EL (cell line): Measurements from ENCODE around the gene SELENOI.
"Not testable (repeated sequence)": the region's sequence is repeated elsewhere in the genome, so short reads cannot be mapped to it uniquely, and the experiment has no call there.

ENCODE experiments used
- DNase-seq: peaks from one replicate; pipeline ENCODE4 v3.0.0-alpha.2; 2016

Gene SELENOI

DNA sequence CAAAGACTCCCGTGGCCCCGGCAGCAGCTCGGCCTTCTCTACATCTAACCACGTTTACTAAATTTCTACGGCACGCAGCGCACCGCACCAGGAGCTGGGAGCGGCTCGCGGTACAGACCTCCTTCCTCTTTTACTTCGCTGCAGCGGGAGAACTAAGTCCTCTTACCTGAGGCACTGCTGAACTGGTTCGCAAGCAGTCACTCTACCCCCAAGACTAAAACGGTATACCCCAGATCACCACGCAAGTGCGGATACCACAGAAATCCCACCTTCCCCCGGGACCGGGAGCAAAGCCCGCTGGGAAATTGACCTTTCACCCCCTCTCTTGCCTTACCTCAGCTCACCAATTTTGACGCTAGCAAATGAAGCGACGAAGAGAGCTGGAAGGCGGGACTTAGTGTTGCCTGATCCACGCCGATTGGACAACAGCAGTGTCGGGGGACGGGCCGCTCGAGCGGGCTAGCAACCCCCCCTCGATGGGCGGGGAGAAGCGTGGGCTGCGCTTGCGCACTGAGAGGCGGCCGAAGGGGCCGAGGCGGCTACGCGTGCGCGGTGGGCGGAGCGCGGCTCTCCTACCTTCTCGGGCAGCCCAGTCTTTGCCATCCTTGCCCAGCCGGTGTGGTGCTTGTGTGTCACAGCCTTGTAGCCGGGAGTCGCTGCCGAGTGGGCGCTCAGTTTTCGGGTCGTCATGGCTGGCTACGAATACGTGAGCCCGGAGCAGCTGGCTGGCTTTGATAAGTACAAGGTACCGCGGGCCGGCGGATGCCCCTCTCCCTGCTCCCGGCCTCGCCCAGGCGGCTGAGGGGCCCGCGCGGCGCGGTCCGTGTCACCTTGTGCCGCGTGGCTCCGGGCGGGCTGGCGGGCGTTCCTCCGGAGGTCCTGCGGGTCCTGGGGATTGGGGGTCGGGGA is at the start of gene SELENOI:
TSS of gene SELENOI (plus strand) at position 599 of the 909 bp plus-strand sequence. CDS start at position 689, 90 bp downstream.
- DNase-seq = peak; percentile 99

GRCh38 chr2:26297061-26297460 is 48.9 kb upstream of the SELENOI start:
- no peak for DNase-seq

- no peak for DNase-seq
Measured at GRCh38 chr2:26298286-26298637, 47.7 kb upstream of the SELENOI start.

GRCh38 chr2:26298638-26299393 is 47.1 kb upstream of the SELENOI start:
- peak; percentile 70 for DNase-seq

- peak; percentile 66 for DNase-seq
Measured at GRCh38 chr2:26299471-26300101, 46.4 kb upstream of the SELENOI start.

DNA sequence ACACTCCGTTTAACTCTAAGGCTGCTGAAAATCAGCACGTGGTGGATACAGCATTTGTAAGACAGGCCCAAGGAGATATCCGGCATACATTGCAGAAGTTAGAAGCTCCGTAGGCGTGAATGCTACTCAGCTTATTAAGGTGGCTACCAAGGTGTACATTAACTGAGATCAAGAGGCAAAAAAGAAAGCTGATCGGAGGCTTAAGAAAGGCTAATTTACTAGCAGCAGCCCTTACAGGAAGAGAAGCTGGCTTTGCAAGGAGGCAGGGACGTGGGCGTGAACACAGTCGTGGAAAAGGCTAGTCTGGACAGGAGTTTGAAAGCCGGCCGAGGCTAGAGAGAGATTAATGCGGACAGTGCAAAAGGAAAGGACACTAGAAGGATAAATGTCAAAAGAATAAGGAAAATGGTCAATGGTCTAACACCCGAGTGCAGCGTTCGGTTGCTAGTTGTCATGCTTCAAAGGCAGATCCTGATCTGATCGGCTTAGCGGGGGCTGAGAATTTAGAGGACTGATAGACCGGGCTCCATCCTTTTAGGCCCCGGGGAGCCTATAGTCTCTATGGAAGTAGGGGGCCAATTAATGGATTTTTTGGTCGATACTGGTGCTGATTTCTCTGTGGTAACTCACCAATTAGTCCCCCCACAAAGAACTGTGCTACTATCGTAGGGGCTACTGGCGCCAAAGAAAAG is 45.6 kb upstream of the SELENOI start:
- DNase-seq = peak; percentile 22

DNA sequence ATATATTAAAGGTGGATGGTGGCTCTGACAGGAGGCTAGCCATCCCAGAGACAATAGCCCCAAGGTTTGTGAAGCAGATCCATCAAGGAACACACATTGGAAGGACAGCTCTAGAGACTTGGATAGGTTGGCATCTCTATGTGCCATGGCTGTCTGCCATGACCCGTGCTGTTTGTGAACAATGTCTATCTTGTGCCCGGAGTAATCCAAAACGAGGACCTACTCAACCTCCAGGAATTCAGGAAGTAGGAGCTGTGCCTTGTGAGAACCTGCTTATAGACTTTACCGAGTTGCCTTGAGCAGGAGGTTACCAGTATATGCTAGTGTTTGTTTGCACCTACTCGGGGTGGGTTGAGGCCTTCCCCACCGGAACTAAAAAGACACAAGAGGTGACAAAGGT is 43.1 kb upstream of the SELENOI start:
- DNase-seq = peak; percentile 17

- DNase-seq = not testable (repeated sequence)
Measured at GRCh38 chr2:26305094-26305493, 40.8 kb upstream of the SELENOI start.

DNA sequence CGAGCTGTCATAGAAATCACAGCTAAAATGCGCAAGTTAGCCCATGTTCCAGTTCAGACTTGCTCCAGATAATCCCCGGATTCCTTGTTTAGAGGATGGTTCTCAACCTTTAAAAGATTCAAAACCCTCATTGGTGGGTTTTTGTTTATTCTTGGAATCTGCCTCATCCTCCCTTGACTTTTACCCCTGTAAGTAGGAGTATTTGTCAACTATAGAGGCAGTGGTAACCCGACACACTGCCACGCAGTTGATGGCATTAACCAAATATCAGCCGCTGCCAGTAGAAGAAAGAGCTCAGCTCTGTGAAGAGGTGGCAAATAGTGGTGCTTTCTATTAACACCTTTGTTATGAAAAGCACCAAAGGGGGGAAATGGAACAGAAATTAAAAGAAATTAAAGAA is 40.4 kb upstream of the SELENOI start:
- DNase-seq = no peak

GRCh38 chr2:26309921-26310320 is 36.0 kb upstream of the SELENOI start:
- DNase-seq = no peak

GRCh38 chr2:26312471-26312870 is 33.5 kb upstream of the SELENOI start:
- DNase-seq = no peak

DNA sequence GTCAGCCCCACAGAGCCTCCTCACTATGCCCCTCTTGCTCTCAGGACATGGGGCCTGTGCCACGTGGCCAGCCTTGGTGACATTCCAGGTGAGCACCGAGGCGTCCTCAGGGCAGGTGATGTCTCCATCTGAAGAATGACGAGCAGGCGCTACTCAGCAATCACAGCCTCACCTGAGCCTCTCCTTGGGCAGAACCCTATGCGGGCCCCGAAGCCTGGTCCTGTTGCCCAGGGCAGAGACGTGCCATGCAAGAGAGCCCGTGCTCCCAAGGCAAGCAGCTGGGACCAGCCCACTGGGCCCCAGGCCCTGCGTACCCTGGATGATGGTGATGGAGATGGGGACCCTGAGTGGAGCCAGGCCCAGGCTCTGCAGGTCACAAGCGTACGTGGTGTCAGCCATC is 32.5 kb upstream of the SELENOI start:
- no peak for DNase-seq

GRCh38 chr2:26314243-26314642 is 31.7 kb upstream of the SELENOI start:
- DNase-seq = no peak

- peak; percentile 22 for DNase-seq
Measured at GRCh38 chr2:26316041-26316440, 29.9 kb upstream of the SELENOI start.

- DNase-seq = no peak
Measured at GRCh38 chr2:26316845-26317244, 29.1 kb upstream of the SELENOI start.

GRCh38 chr2:26317377-26318105 is 28.4 kb upstream of the SELENOI start:
- no peak for DNase-seq

DNA sequence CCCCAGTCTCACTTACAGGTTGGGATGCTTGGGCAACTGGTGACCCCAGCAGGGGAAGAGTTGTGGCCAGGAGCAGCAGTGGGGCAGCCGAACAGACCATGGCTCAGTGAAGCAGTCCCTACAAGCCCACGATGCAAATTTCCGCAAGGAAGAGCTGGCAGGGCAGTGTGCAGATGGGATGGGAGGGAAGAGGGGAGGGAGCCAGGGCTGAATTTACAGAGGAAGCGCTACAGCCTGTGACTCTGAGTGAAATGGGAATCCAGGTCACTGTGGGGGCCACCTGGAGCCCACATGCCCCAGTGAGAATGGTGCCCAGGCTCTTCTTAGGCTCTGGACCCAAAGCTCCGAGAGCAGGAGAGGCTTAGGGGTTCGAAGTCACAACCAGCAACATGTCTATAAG is 27.0 kb upstream of the SELENOI start:
- no peak for DNase-seq

DNA sequence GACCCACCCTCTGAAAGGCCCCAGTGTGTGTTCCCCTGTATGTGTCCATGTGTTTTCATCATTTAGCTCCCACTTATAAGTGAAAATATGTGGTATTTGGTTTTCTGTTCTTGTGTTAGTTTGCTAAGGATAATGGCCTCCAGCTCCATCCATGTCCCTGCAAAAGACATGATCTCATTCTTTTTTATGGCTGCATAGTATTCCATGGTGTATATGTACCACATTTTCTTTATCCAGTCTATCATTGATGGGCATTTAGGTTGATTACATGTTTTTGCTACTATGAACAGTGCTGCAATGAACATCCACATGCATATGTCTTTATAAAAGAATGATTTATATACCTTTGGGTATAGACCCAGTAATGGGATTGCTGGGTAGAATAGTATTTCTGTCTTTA is 21.5 kb upstream of the SELENOI start:
- DNase-seq = not testable (repeated sequence)

- DNase-seq = no peak
Measured at GRCh38 chr2:26324903-26325302, 21.0 kb upstream of the SELENOI start.

- peak; percentile 15 for DNase-seq
Measured at GRCh38 chr2:26325851-26326250, 20.1 kb upstream of the SELENOI start.

DNA sequence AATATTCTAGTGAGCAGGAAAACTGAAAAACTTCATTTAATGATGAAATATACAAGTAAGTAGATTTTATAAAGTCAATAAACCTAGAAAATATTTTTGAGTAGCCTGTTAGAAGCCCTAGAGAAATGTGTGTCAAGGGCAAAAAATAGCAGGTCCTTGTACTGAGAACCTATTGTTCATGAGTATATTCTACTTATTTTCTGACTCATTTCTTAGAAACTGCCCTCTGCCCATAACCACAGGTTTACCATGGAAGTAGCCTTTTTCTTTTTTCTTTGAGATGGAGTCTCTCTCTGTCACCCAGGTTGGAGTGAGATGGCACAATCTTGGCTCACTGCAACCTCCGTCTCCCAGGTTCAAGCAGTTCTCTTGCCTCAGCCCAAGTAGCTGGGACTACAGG is 19.4 kb upstream of the SELENOI start:
- DNase-seq = no peak
